ENCODE measurements around the gene IFT43.

Gene IFT43

GRCh38 chr14:75982266-75983018 lies 3.1 kb upstream of the IFT43 start:
- Histone ChIP-seq H3K27me3 (ENCODE audit: control insufficient read depth, insufficient read depth, low read length) (no peaks in the 10 kb centered on the region), H3K4me3 (ENCODE audit: low read length) (peak overlapping the region; percentile 47), H3K4me1 (ENCODE audit: control insufficient read depth, insufficient read depth, low read length) (peaks cover 27% of the 10 kb centered on the region), H3K9ac (ENCODE audit: low read length) (peak overlapping the region; percentile 90), H3K36me3 (ENCODE audit: control insufficient read depth, insufficient read depth, low read length) (no peaks in the 10 kb centered on the region), H3K9me3 (ENCODE audit: control insufficient read depth, low read length) (no peaks in the 10 kb centered on the region)

DNA sequence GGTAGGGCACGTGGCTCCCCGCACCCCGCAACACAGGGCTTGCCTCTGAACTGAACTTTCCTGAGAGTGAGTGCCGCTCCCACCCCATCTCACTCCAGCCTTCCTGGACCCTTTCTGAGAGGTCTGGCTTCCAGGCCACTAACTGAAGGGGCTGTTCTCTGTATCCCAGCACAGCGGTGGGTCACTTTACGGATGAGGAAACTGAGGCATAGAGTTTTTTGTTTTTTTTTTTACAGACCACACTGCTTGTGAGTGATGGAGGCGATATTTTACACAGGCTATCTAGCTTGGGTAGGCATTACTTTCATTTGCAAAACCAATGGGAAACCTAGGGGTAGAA lies 2.6 kb upstream of the IFT43 start:
- Histone ChIP-seq H3K9ac (ENCODE audit: low read length) (peak overlapping the region; percentile 48), H3K4me3 (ENCODE audit: low read length) (no peak overlapping the region), H3K9me3 (ENCODE audit: control insufficient read depth, low read length) (no peaks in the 10 kb centered on the region), H3K36me3 (ENCODE audit: control insufficient read depth, insufficient read depth, low read length) (no peaks in the 10 kb centered on the region), H3K4me1 (ENCODE audit: control insufficient read depth, insufficient read depth, low read length) (peaks cover 26% of the 10 kb centered on the region), H3K27me3 (ENCODE audit: control insufficient read depth, insufficient read depth, low read length) (no peaks in the 10 kb centered on the region)

DNA sequence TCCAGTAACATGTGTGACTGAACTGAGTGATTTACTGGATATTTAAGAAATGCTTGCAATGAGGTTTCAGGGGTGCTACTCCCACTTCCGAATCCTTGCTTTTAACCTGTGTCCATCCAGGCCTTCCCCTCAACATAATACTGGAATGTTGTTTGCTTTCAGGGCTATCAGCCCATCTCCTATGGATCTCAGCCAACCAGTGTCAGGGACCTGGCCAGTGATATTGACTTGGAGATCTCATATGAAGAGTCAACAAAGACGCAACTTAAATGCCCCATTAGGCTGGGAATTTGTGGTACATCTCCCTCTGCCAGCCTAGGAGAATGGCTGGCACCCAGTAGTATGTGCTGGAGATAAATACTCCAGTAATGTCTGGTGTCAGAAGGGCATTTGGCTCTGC lies 889 bp upstream of the IFT43 start:
- no peak overlapping the region for H3K4me3 ChIP-seq (ENCODE audit: low read length)
- peaks cover 17% of the 10 kb centered on the region for H3K4me1 ChIP-seq (ENCODE audit: control insufficient read depth, insufficient read depth, low read length)
- no peaks in the 10 kb centered on the region for H3K27me3 ChIP-seq (ENCODE audit: control insufficient read depth, insufficient read depth, low read length)
- H3K9me3 ChIP-seq (ENCODE audit: control insufficient read depth, low read length), result no peaks in the 10 kb centered on the region
- H3K9ac ChIP-seq (ENCODE audit: low read length), result no peak overlapping the region
- H3K36me3 ChIP-seq (ENCODE audit: control insufficient read depth, insufficient read depth, low read length), result no peaks in the 10 kb centered on the region

- Histone ChIP-seq H3K9ac (ENCODE audit: low read length) (peak overlapping the region; percentile 85), H3K4me3 (ENCODE audit: low read length) (peak overlapping the region; percentile 85), H3K9me3 (ENCODE audit: control insufficient read depth, low read length) (no peaks in the 10 kb centered on the region), H3K4me1 (ENCODE audit: control insufficient read depth, insufficient read depth, low read length) (peaks cover 10% of the 10 kb centered on the region), H3K36me3 (ENCODE audit: control insufficient read depth, insufficient read depth, low read length) (no peaks in the 10 kb centered on the region), H3K27me3 (ENCODE audit: control insufficient read depth, insufficient read depth, low read length) (no peaks in the 10 kb centered on the region)
These were observed 839 bp downstream of the IFT43 start for GRCh38 chr14:75986439-75986765.

DNA sequence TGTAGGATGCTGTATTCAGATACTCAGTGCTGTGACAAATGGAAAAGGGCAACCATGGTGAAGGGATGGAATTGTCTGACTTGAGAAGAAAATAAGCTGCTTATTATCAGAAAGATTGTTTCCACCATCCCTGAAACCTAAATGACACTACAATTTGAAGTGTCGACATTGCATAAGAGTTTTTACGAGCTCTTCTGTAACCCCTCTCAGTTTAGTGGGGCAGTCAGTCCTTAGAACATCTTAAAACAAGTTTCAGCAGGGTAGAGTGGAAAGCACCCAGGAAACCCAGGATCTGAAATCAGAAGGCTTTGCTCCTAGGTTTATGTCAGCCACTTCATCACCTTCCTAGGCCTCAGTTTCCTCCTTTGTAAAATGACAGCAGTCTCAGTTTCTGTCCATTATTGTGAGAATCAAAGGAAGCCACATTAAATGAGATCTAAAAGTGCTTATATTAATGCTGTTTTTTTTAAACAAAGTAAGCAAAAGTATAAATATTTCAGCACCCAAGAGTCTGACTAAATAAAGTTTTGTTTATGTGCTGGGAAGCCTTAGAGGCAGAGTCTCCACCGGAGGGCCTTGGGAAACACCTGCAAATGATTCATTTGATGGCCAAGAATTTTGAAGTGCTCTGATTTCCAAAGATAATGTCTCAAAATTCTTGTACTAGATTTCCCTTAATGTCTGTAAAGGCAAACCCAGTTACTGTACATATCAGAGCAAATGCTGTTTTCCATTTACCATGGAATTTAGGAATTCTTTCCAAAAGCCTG lies 1.8 kb downstream of the IFT43 start:
- H3K9ac ChIP-seq (ENCODE audit: low read length), result no peak overlapping the region
- H3K9me3 ChIP-seq (ENCODE audit: control insufficient read depth, low read length), result no peaks in the 10 kb centered on the region
- H3K36me3 ChIP-seq (ENCODE audit: control insufficient read depth, insufficient read depth, low read length), result no peaks in the 10 kb centered on the region
- no peak overlapping the region for H3K4me3 ChIP-seq (ENCODE audit: low read length)
- H3K4me1 ChIP-seq (ENCODE audit: control insufficient read depth, insufficient read depth, low read length), result peaks cover 8% of the 10 kb centered on the region
- no peaks in the 10 kb centered on the region for H3K27me3 ChIP-seq (ENCODE audit: control insufficient read depth, insufficient read depth, low read length)

DNA sequence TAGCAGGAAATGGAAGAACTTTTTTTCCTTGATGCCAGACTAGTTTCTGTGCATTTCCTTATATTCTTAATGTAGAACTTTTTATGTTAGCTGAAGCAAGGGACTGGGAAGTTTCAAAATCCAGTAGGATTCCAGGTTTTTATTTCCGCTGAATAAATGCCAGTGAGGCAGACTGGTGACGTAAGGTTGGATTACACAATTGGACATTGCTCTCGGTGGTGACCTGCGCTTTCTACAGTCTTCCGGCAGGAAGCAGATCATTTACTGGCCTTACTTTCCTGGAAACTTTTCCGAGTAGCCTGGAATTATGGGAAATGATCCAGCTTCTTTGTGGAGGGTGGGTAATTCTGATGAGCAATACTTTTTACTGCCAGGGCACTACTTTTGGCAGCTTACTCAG lies 3.6 kb downstream of the IFT43 start:
- H3K9me3 ChIP-seq (ENCODE audit: control insufficient read depth, low read length), result no peaks in the 10 kb centered on the region
- H3K27me3 ChIP-seq (ENCODE audit: control insufficient read depth, insufficient read depth, low read length), result no peaks in the 10 kb centered on the region
- H3K9ac ChIP-seq (ENCODE audit: low read length), result no peak overlapping the region
- H3K4me3 ChIP-seq (ENCODE audit: low read length), result no peak overlapping the region
- peaks cover 18% of the 10 kb centered on the region for H3K4me1 ChIP-seq (ENCODE audit: control insufficient read depth, insufficient read depth, low read length)
- H3K36me3 ChIP-seq (ENCODE audit: control insufficient read depth, insufficient read depth, low read length), result no peaks in the 10 kb centered on the region

DNA sequence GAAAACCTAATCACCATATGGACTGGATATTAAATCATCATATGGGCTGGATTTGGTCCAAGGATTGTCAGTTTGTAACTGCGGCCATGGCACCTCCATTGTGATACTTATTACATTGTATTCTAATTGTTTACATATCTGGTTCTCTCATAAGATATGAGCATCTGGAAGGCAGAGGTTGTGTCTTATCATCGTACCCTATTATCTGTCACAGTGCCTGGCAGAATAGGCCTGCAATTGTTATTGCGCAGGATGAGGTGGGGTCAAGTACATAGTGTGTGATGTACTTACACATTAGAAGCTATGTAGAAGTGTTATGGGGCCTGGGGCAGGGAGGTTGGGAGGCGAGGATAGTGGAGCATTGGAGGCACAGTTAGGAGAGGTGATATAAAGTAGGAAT lies 4.7 kb downstream of the IFT43 start:
- no peak overlapping the region for H3K9ac ChIP-seq (ENCODE audit: low read length)
- H3K9me3 ChIP-seq (ENCODE audit: control insufficient read depth, low read length), result no peaks in the 10 kb centered on the region
- no peak overlapping the region for H3K4me3 ChIP-seq (ENCODE audit: low read length)
- no peaks in the 10 kb centered on the region for H3K36me3 ChIP-seq (ENCODE audit: control insufficient read depth, insufficient read depth, low read length)
- H3K27me3 ChIP-seq (ENCODE audit: control insufficient read depth, insufficient read depth, low read length), result no peaks in the 10 kb centered on the region
- peaks cover 19% of the 10 kb centered on the region for H3K4me1 ChIP-seq (ENCODE audit: control insufficient read depth, insufficient read depth, low read length)

DNA sequence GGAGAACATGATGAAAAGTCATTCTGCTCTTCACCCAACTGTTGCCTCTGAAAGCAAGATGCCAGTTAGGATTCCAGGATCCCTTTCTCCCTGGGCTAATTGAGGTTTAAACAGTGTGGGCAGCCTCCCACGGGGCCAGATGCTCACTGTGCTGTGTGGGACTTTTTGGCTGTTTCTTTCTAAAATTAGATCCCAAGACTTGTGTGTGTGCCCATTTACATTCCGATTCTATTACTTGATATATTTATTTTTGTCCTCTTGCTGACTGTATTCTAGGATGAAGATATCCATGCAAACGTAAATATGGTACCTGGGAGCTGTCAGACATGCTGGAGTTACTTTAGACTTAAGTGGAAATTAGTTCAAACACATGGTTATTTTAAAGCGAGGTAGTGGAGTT lies 6.2 kb downstream of the IFT43 start:
- no peak overlapping the region for H3K9ac ChIP-seq (ENCODE audit: low read length)
- no peak overlapping the region for H3K4me3 ChIP-seq (ENCODE audit: low read length)
- H3K4me1 ChIP-seq (ENCODE audit: control insufficient read depth, insufficient read depth, low read length), result peaks cover 13% of the 10 kb centered on the region
- H3K9me3 ChIP-seq (ENCODE audit: control insufficient read depth, low read length), result no peaks in the 10 kb centered on the region
- no peaks in the 10 kb centered on the region for H3K36me3 ChIP-seq (ENCODE audit: control insufficient read depth, insufficient read depth, low read length)
- no peaks in the 10 kb centered on the region for H3K27me3 ChIP-seq (ENCODE audit: control insufficient read depth, insufficient read depth, low read length)

DNA sequence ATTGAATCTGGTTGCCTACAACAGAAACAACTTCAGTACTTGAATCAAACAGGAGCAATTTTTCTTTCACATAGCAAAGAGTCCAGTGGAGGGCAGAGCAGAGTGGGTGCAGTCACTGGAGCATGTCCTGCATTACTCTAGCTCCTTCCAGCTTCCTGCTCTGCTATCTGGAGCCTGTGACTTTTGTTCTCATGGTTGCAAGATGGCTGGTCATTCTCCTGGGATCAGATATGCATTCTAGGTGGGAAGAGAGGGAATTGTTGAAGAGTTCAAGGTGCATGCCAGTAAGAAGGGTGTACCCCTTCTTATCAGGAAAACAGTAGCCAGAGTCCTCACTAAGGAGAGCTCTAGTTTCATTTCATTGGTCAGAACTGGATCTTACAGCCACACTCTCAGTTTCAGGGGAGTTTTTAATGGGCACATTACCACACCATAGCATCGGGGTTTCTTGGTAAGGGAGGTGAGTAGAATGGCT lies 8.0 kb downstream of the IFT43 start:
- Histone ChIP-seq H3K9me3 (ENCODE audit: control insufficient read depth, low read length) (no peaks in the 10 kb centered on the region), H3K9ac (ENCODE audit: low read length) (no peak overlapping the region), H3K27me3 (ENCODE audit: control insufficient read depth, insufficient read depth, low read length) (no peaks in the 10 kb centered on the region), H3K4me3 (ENCODE audit: low read length) (no peak overlapping the region), H3K36me3 (ENCODE audit: control insufficient read depth, insufficient read depth, low read length) (no peaks in the 10 kb centered on the region), H3K4me1 (ENCODE audit: control insufficient read depth, insufficient read depth, low read length) (peaks cover 12% of the 10 kb centered on the region)

GRCh38 chr14:75995372-75996041 lies 9.9 kb downstream of the IFT43 start:
- Histone ChIP-seq H3K4me3 (ENCODE audit: low read length) (no peak overlapping the region), H3K9ac (ENCODE audit: low read length) (no peak overlapping the region), H3K36me3 (ENCODE audit: control insufficient read depth, insufficient read depth, low read length) (no peaks in the 10 kb centered on the region), H3K27me3 (ENCODE audit: control insufficient read depth, insufficient read depth, low read length) (no peaks in the 10 kb centered on the region), H3K4me1 (ENCODE audit: control insufficient read depth, insufficient read depth, low read length) (peaks cover 12% of the 10 kb centered on the region), H3K9me3 (ENCODE audit: control insufficient read depth, low read length) (no peaks in the 10 kb centered on the region)

DNA sequence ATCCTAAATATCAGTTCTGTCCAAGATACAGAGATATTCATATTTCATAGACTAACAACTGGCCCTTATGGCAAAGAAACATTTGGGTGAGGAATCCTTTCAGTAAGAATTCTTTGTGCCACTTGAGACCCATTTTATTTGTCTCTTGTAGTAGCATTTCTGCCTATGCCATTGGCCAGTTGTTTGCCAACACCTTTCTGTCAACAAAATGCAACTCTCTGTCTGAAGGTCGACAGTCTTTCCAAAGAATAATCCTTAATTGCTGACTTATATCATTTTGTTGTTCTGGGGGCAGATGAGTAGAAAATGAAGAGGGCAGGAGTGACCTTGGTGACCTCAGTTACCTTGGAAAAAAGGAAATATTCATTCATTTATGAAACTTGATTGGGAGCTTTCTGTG lies 10.9 kb downstream of the IFT43 start:
- Histone ChIP-seq H3K4me1 (ENCODE audit: control insufficient read depth, insufficient read depth, low read length) (peaks cover 12% of the 10 kb centered on the region), H3K36me3 (ENCODE audit: control insufficient read depth, insufficient read depth, low read length) (no peaks in the 10 kb centered on the region)

GRCh38 chr14:75999511-76000190 lies 14.1 kb downstream of the IFT43 start:
- no peaks in the 10 kb centered on the region for H3K36me3 ChIP-seq (ENCODE audit: control insufficient read depth, insufficient read depth, low read length)
- H3K9ac ChIP-seq (ENCODE audit: low read length), result no peak overlapping the region
- H3K4me3 ChIP-seq (ENCODE audit: low read length), result no peak overlapping the region
- no peaks in the 10 kb centered on the region for H3K4me1 ChIP-seq (ENCODE audit: control insufficient read depth, insufficient read depth, low read length)
- H3K27me3 ChIP-seq (ENCODE audit: control insufficient read depth, insufficient read depth, low read length), result no peaks in the 10 kb centered on the region
- no peaks in the 10 kb centered on the region for H3K9me3 ChIP-seq (ENCODE audit: control insufficient read depth, low read length)

More for the DNA sequence above, 10.9 kb downstream of the IFT43 start:
- Histone ChIP-seq H3K4me3 (ENCODE audit: low read length) (no peak overlapping the region), H3K9ac (ENCODE audit: low read length) (no peak overlapping the region), H3K27me3 (ENCODE audit: control insufficient read depth, insufficient read depth, low read length) (no peaks in the 10 kb centered on the region), H3K9me3 (ENCODE audit: control insufficient read depth, low read length) (no peaks in the 10 kb centered on the region)
